Fibroblast of villous mesenchyme (primary cell): ENCODE measurements around the gene DKK1. TPM values are rescaled to one million over a fixed set of nuclear protein-coding genes. Genes with fewer than 3 reads are reported as not detected.

Source experiments
- DNase-seq: peaks from one replicate; pipeline ENCODE4 v3.0.0-alpha.2; 2010; ENCODE audit warnings: low read depth
- H3K4me3 ChIP-seq: 2 replicates; pipeline ENCODE4 v1.5.1; 2011; ENCODE audit warnings: low read depth, mild to moderate bottlenecking, low read length
- CTCF ChIP-seq: IDR thresholded peaks from 2 replicates; pipeline ENCODE4 v1.5.1; 2012; ENCODE audit warnings: low read depth, mild to moderate bottlenecking, low read length; ENCODE audit not compliant: insufficient read depth
- total RNA-seq: library from RNA; depleted of rRNA; stranded (reverse); fragments of >200 nt; gene quantifications from 2 replicates; pipeline ENCODE4 v1.2.3, GENCODE V29; 2012

The DKK1 gene
- total RNA-seq, 1 donor: 138 TPM

- TF ChIP-seq CTCF: no peak
- DNase-seq: no peak
- no peak overlapping the region for H3K4me3 ChIP-seq
Measured at GRCh38 chr10:52300599-52301277, 13.3 kb upstream of the DKK1 start.

DNA sequence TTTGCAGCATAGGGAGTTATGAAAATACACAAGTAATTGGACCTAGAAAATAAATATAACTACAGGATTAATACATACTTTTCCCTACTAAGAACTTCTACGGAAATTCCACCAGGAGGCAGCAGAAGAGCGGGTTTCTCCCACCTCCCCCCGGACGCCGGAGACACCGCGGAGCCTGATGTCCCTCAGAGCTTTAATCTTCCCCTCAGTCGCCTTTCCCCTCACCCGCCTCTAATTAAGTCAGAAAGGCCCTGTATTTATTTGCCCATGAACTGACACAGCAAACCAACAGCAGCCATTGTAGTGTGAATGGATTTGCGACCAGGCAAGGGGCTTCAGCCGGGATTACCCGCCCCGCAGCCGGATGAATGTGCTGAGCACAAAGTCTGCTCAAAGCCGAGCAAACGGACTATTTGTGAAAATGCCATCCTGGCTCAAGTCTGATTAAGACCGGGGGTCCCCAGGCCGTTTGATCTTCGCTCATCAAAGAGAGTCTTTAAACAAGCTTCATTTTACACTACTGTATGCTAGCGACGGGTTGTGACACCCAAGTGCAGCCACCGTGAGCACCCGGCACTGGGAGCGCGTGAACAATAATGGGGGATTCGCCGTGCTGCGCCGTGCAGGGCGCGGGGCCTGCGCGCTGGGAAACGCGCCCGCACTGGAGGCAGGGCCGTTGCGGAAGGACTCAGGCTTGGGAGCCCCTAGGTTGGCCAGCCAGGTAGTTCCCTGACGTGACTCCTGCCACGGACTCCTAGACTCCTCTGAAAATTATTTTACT is 5.6 kb upstream of the DKK1 start:
- TF ChIP-seq CTCF: peak; percentile 61
- peak; percentile 84 for DNase-seq
- peak overlapping the region; percentile 54 for H3K4me3 ChIP-seq

GRCh38 chr10:52312942-52313255 is 1.2 kb upstream of the DKK1 start:
- no peak for TF ChIP-seq CTCF
- DNase-seq: no peak
- H3K4me3 ChIP-seq: peak overlapping the region; percentile 92

DNA sequence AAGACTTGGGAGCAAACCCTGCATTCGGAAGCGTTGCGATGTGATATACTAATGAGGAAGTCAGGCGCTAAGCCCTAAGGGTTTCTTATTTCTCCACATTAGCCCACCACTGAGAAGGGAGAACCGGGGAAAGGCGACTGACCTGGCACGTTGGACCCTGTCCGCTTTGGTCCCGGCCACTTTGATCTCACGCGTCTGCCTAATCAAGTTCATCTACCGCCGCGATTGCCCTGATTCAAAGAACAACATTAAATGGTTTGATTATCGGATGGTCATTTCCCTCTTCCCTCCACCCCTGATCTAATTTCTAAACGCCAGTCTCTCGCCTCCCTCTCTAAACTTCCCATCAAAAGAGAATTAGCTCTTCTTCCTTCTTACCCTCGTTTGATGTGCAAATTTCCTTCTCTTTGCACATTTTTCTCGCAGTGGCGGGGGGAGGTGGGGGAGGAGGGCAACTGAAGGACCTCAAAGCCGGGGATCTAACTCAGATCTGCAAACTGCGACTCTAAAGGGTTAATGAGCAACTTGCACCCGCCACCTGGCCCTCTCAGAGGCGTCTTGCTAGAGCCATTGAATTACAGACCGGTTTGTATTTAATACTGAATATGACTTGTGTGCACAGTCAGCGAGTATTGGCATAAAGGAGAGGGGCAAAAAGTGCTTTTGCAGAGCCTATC is 687 bp upstream of the DKK1 start:
- no peak for TF ChIP-seq CTCF
- peak; percentile 32 for DNase-seq
- H3K4me3 ChIP-seq: peak overlapping the region; percentile 92

DNA sequence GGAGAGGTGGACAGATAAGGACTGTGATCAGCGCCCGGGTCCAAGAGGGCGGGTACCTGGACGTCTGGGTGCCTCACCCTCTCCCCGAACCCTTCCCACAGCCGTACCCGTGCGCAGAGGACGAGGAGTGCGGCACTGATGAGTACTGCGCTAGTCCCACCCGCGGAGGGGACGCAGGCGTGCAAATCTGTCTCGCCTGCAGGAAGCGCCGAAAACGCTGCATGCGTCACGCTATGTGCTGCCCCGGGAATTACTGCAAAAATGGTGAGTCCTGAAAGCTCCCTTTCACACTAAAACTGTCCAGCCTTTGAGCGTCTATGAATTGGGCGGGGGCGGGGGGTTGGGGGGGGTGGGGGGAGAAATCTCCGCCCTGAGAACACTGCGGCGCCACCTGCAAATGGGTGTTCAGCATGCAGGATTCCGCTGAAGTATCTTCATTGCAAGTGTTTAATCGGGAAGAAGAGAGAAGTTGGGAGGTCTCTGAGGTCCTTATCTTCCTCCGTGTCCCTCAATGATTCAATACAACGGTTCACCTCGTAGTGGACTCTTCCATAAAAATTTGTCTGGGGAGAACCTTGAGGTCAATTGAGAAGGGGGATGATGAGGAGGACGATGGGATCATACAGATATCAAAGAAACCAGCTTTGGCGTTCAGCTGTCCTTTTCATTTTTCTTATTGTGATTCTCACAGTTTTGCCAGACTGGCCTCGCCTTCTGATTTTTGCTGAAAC is 906 bp downstream of the DKK1 start:
- peak; percentile 48 for DNase-seq
- H3K4me3 ChIP-seq: peak overlapping the region; percentile 92
- TF ChIP-seq CTCF: no peak

GRCh38 chr10:52316001-52316400 is 1.9 kb downstream of the DKK1 start:
- peak overlapping the region; percentile 92 for H3K4me3 ChIP-seq
- peak; percentile 23 for DNase-seq
- TF ChIP-seq CTCF: no peak
